Kidney epithelial cell (primary cell): ENCODE measurements around the gene GYG2. TPM values are rescaled to one million over a fixed set of nuclear protein-coding genes. Genes with fewer than 3 reads are reported as not detected.
A peak's percentile ranks its signal among the peaks of the same experiment; 100 is the strongest.

ENCODE experiments used
- DNase-seq: peaks from one replicate; pipeline ENCODE4 v3.0.0-alpha.2; 2010; ENCODE audit warnings: low read depth
- H3K27me3 ChIP-seq: 2 replicates; pipeline ENCODE4 v1.6.0; 2011; ENCODE audit warnings: low read length; ENCODE audit not compliant: control insufficient read depth, insufficient read depth
- H3K36me3 ChIP-seq: 2 replicates; pipeline ENCODE4 v1.5.1; 2011; ENCODE audit warnings: low read length; ENCODE audit not compliant: control insufficient read depth, insufficient read depth
- H3K4me3 ChIP-seq: 2 replicates; pipeline ENCODE4 v1.5.1; 2011; ENCODE audit warnings: low read depth, mild to moderate bottlenecking, control low read depth, low read length
- total RNA-seq: library from RNA; depleted of rRNA; stranded (reverse); fragments of >200 nt; gene quantifications from 2 replicates; pipeline ENCODE4 v1.2.3, GENCODE V29; 2015
- TF ChIP-seq, protein P1 (sequence below): IDR thresholded peaks from 2 replicates; pipeline ENCODE4 v1.5.1; 2011; ENCODE audit warnings: mild to moderate bottlenecking, moderate library complexity, low read length, control low read depth, inconsistent platforms; ENCODE audit not compliant: insufficient read depth, poor library complexity, severe bottlenecking

GYG2 gene
- total RNA-seq, 1 donor from 2014 or later, result 2.2 TPM

GRCh38 chrX:2878563-2878962, 49.8 kb downstream of the GYG2 start:
- Histone ChIP-seq H3K36me3 (no peaks in the 10 kb centered on the region), H3K4me3 (no peak overlapping the region), H3K27me3 (no peaks in the 10 kb centered on the region)
- no peak for DNase-seq
- TF ChIP-seq, protein P1, sequence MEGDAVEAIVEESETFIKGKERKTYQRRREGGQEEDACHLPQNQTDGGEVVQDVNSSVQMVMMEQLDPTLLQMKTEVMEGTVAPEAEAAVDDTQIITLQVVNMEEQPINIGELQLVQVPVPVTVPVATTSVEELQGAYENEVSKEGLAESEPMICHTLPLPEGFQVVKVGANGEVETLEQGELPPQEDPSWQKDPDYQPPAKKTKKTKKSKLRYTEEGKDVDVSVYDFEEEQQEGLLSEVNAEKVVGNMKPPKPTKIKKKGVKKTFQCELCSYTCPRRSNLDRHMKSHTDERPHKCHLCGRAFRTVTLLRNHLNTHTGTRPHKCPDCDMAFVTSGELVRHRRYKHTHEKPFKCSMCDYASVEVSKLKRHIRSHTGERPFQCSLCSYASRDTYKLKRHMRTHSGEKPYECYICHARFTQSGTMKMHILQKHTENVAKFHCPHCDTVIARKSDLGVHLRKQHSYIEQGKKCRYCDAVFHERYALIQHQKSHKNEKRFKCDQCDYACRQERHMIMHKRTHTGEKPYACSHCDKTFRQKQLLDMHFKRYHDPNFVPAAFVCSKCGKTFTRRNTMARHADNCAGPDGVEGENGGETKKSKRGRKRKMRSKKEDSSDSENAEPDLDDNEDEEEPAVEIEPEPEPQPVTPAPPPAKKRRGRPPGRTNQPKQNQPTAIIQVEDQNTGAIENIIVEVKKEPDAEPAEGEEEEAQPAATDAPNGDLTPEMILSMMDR, result no peak

GRCh38 chrX:2879670-2880069, 50.9 kb downstream of the GYG2 start:
- TF ChIP-seq, protein P1, result no peak
- DNase-seq, result no peak
- no peaks in the 10 kb centered on the region for H3K27me3 ChIP-seq
- H3K36me3 ChIP-seq, result no peaks in the 10 kb centered on the region
- no peak overlapping the region for H3K4me3 ChIP-seq

DNA sequence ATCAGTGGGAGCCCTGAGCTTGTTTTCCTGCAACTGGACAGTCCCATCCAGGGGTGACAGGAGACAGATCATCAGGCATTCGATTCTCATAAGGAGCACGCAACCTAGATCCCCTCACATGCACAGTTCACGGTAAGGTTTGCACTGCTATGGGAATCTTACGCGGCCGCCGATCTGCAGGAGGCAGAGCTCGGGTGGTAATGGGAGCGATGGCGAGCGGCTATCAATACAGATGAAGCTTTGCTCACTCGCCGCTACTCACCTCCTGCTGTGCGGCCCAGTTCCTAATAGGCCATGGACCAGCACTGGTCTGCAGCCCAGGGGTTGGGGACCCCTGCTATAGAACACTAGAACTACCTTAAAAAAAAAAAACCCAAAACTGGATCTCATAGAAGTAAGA, 55.0 kb downstream of the GYG2 start:
- no peak for DNase-seq
- Histone ChIP-seq H3K4me3 (no peak overlapping the region), H3K27me3 (no peaks in the 10 kb centered on the region), H3K36me3 (no peaks in the 10 kb centered on the region)
- TF ChIP-seq, protein P1, result no peak

- DNase-seq, result no peak
- Histone ChIP-seq H3K4me3 (no peak overlapping the region), H3K27me3 (no peaks in the 10 kb centered on the region), H3K36me3 (no peaks in the 10 kb centered on the region)
- TF ChIP-seq, protein P1, result no peak
Observed at GRCh38 chrX:2888309-2888708, 59.6 kb downstream of the GYG2 start.

- Histone ChIP-seq H3K36me3 (no peaks in the 10 kb centered on the region), H3K27me3 (no peaks in the 10 kb centered on the region), H3K4me3 (peak overlapping the region; percentile 22)
- TF ChIP-seq, protein P1, result no peak
- DNase-seq, result no peak
Observed at GRCh38 chrX:2889045-2889605, 60.4 kb downstream of the GYG2 start.
